Keratinocyte (primary cell): ENCODE results near the gene SLC2A5. TPM values are rescaled to one million over a fixed set of nuclear protein-coding genes. Genes with fewer than 3 reads are reported as not detected.

Experiments used
- DNase-seq: peaks from one replicate; pipeline ENCODE4 v3.0.0-alpha.2; 2011; ENCODE audit warnings: low read depth, missing footprints, low spot score
- FAIRE-seq: peaks from 2 replicates; lab custom pipeline; 2011; peaks lifted over from hg19 to GRCh38; lab: Jason Lieb, UNC
- H2AFZ ChIP-seq: 2 replicates; pipeline ENCODE4 v1.6.0; 2012; ENCODE audit warnings: low read length, control low read depth, inconsistent platforms; ENCODE audit not compliant: control insufficient read depth
- H3K27ac ChIP-seq: 2 replicates; pipeline ENCODE4 v1.5.1; 2011; ENCODE audit warnings: low read length; ENCODE audit not compliant: control insufficient read depth, insufficient read depth
- H3K27me3 ChIP-seq: 3 replicates; pipeline ENCODE4 v1.6.0; 2011; ENCODE audit warnings: low read length; ENCODE audit not compliant: control insufficient read depth, insufficient read depth; ENCODE audit errors: extremely low read depth
- H3K36me3 ChIP-seq, 2 experiments: 2 replicates in 1 of 2; 3 replicates in 1 of 2; pipeline ENCODE4 v1.5.1; 2011; ENCODE audit warnings: low read length in 2 of 2, mild to moderate bottlenecking in 1 of 2; ENCODE audit not compliant: control insufficient read depth in 2 of 2, insufficient read depth in 2 of 2; ENCODE audit errors: extremely low read depth in 1 of 2
- H3K4me1 ChIP-seq: 3 replicates; pipeline ENCODE4 v1.5.1; 2011; ENCODE audit warnings: low read length; ENCODE audit not compliant: control insufficient read depth, insufficient read depth; ENCODE audit errors: extremely low read depth
- H3K4me2 ChIP-seq: 3 replicates; pipeline ENCODE4 v1.6.0; 2011; ENCODE audit warnings: low read depth, low read length; ENCODE audit not compliant: control insufficient read depth, insufficient read depth; ENCODE audit errors: extremely low read depth
- H3K4me3 ChIP-seq, 3 experiments: fragments of 200-600 bp in 1 of 3; sonication (generic) in 1 of 3; 2 replicates in 2 of 3; 3 replicates in 1 of 3; pipeline ENCODE4 v1.5.1; 2011 to 2016; ENCODE audit warnings: low read length in 3 of 3, mild to moderate bottlenecking in 3 of 3, control low read depth in 2 of 3, inconsistent platforms in 1 of 3, low read depth in 1 of 3, mixed read lengths in 1 of 3, mixed run types in 1 of 3, moderate library complexity in 1 of 3; ENCODE audit not compliant: control insufficient read depth in 2 of 3, insufficient read depth in 2 of 3; ENCODE audit errors: extremely low read depth in 1 of 3
- H3K79me2 ChIP-seq: 2 replicates; pipeline ENCODE4 v1.6.0; 2012; ENCODE audit warnings: low read length; ENCODE audit not compliant: control insufficient read depth, insufficient read depth
- H3K9ac ChIP-seq: 3 replicates; pipeline ENCODE4 v1.6.0; 2011; ENCODE audit warnings: low read length; ENCODE audit not compliant: control insufficient read depth, insufficient read depth; ENCODE audit errors: extremely low read depth
- H3K9me1 ChIP-seq: 3 replicates; pipeline ENCODE4 v1.6.0; 2011; ENCODE audit warnings: low read length; ENCODE audit not compliant: control insufficient read depth, insufficient read depth; ENCODE audit errors: extremely low read depth
- H3K9me3 ChIP-seq: 2 replicates; pipeline ENCODE4 v1.5.1; 2012; ENCODE audit warnings: low read depth, low read length; ENCODE audit not compliant: control insufficient read depth
- H4K20me1 ChIP-seq: 3 replicates; pipeline ENCODE4 v1.6.0; 2011; ENCODE audit warnings: low read length; ENCODE audit not compliant: control insufficient read depth, insufficient read depth; ENCODE audit errors: extremely low read depth
- EZH2 ChIP-seq: IDR thresholded peaks from one replicate; pipeline ENCODE4 v1.6.1; 2012; ENCODE audit warnings: inconsistent platforms, mild to moderate bottlenecking, low read length, moderate library complexity
- dilution Hi-C: fragments of 300-500 bp; cut with MboI; formaldehyde crosslinking; loops from one replicate; pipeline ENCODE4 v1.7.0; 2020; ENCODE audit warnings: low sequenced_read_pairs; ENCODE audit not compliant: extremely low pct_ligation_motif_present
- polyA plus RNA-seq, 5 experiments: library from polyadenylated mRNA; depleted of rRNA in 3 of 5; stranded (reverse) in 3 of 5; stranded (forward) in 1 of 5; unstranded in 1 of 5; fragments of >200 nt; gene quantifications; 1 replicate in 1 of 5; 2 replicates in 3 of 5; 3 replicates in 1 of 5; pipeline versions ENCODE4 v1.2.1 to v1.2.3, GENCODE V29; 2011 to 2012; ENCODE audit warnings: missing spikeins in 2 of 5, low read depth in 1 of 5, low replicate concordance in 1 of 5
- TF ChIP-seq, protein P1 (sequence below), 3 experiments: IDR thresholded peaks in 1 of 3; conservative IDR thresholded peaks in 1 of 3; optimal IDR thresholded peaks in 1 of 3; 2 replicates in 2 of 3; 3 replicates in 1 of 3; pipeline versions ENCODE3 to v1.5.1; 2011; ENCODE audit warnings: low read length in 3 of 3, mild to moderate bottlenecking in 3 of 3, moderate library complexity in 2 of 3, control low read depth in 1 of 3, inconsistent platforms in 1 of 3; ENCODE audit not compliant: insufficient read depth in 2 of 3; ENCODE audit errors: extremely low read depth in 1 of 3

The SLC2A5 gene
- polyA plus RNA-seq, 1 donor (not counting 4 experiments of a cell fraction or from before 2014, with no cell fraction given), result 0.77 TPM

DNA sequence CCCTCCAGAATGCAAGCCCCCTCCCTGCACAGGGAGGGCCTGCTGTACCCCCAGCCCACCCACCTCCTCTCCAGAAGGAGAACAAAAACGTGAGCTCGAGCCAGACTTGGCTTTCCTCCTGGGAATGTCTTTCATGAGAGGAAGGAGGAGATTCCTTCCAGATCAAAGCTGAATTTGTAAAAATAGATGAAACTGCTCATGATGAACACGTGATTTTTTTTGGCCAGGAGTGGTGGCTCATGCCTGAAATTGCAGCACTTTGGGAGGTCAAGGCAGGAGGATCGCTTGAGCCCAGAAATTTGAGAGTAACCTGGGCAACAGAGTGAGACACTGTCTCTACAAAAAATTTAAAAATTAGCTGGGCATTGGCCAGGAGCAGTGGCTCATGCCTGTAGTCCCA is 37.7 kb upstream of the SLC2A5 start:
- Histone ChIP-seq H3K4me1 (peaks cover 12% of the 10 kb centered on the region), H2AFZ (no peak overlapping the region), H4K20me1 (no peaks in the 10 kb centered on the region), H3K9me1 (no peaks in the 10 kb centered on the region), H3K27ac (no peak overlapping the region), H3K27me3 (no peaks in the 10 kb centered on the region), H3K4me2 (no peak overlapping the region), H3K36me3 (peaks cover 3 to 6% of the 10 kb centered on the region in 2 experiments), H3K9ac (no peak overlapping the region), H3K4me3 (no peak overlapping the region), H3K79me2 (no peaks in the 10 kb centered on the region), H3K9me3 (no peaks in the 10 kb centered on the region)
- no peak for DNase-seq
- FAIRE-seq, result no peak
- TF ChIP-seq EZH2, result no peak
- TF ChIP-seq, protein P1, sequence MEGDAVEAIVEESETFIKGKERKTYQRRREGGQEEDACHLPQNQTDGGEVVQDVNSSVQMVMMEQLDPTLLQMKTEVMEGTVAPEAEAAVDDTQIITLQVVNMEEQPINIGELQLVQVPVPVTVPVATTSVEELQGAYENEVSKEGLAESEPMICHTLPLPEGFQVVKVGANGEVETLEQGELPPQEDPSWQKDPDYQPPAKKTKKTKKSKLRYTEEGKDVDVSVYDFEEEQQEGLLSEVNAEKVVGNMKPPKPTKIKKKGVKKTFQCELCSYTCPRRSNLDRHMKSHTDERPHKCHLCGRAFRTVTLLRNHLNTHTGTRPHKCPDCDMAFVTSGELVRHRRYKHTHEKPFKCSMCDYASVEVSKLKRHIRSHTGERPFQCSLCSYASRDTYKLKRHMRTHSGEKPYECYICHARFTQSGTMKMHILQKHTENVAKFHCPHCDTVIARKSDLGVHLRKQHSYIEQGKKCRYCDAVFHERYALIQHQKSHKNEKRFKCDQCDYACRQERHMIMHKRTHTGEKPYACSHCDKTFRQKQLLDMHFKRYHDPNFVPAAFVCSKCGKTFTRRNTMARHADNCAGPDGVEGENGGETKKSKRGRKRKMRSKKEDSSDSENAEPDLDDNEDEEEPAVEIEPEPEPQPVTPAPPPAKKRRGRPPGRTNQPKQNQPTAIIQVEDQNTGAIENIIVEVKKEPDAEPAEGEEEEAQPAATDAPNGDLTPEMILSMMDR (optimal IDR thresholded peaks at IDR 0.05 in 1 of 3, IDR thresholded peaks at IDR 0.05 in 1 of 3, conservative IDR thresholded peaks at IDR 0.05 in 1 of 3; ENCODE audit: extremely low read depth in 1 of 3, insufficient read depth in 2 of 3, low read length in 3 of 3), result no peak
- dilution Hi-C loops, result no loop called here

DNA sequence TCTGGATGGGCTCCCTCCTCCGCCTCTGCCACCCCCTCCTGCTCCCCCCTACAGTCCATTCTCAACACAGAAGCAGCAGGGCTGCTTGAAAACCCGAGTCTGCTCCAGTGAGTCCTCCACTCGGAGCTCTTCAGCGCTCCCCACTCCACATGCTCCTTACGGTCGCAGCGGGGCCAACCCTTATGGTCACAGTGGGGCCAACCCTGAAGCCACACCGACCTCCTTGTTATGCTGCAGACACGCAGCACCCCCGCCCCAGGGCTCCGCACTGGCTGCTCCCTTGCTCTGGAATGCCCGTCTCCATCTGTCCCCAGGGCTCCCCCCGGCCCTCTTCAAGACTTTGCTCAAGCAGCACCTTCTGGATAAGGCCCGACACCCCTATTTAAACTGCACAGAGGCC is 36.9 kb upstream of the SLC2A5 start:
- Histone ChIP-seq H3K9ac (no peak overlapping the region), H2AFZ (no peak overlapping the region), H3K36me3 (peaks cover 2 to 6% of the 10 kb centered on the region in 2 experiments), H3K27me3 (no peaks in the 10 kb centered on the region), H3K79me2 (no peaks in the 10 kb centered on the region), H3K9me3 (no peaks in the 10 kb centered on the region), H3K27ac (no peak overlapping the region), H3K4me3 (no peak overlapping the region), H3K4me2 (no peak overlapping the region), H3K9me1 (no peaks in the 10 kb centered on the region), H3K4me1 (peaks cover 9% of the 10 kb centered on the region), H4K20me1 (no peaks in the 10 kb centered on the region)
- dilution Hi-C loops, result no loop called here
- no peak for FAIRE-seq
- no peak for TF ChIP-seq EZH2
- TF ChIP-seq, protein P1 (optimal IDR thresholded peaks at IDR 0.05 in 1 of 3, IDR thresholded peaks at IDR 0.05 in 1 of 3, conservative IDR thresholded peaks at IDR 0.05 in 1 of 3; ENCODE audit: extremely low read depth in 1 of 3, insufficient read depth in 2 of 3, low read length in 3 of 3), result no peak
- no peak for DNase-seq
